Left ventricle myocardium inferior (tissue), 1 donor: ENCODE measurements around the gene TNFRSF1A. TPM values are rescaled to one million over a fixed set of nuclear protein-coding genes. Genes with fewer than 3 reads are reported as not detected.

Experiments used
- DNase-seq: peaks from one replicate; pipeline ENCODE4 v3.0.0-alpha.2; 2020
- H3K27ac ChIP-seq: fragments of 200-600 bp; replicated peaks from 2 replicates; pipeline ENCODE4 v1.8.0; 2021
- H3K27me3 ChIP-seq: fragments of 200-600 bp; 2 replicates; pipeline ENCODE4 v1.8.0; 2021; ENCODE audit warnings: low read depth
- H3K36me3 ChIP-seq: fragments of 200-600 bp; 2 replicates; pipeline ENCODE4 v1.8.0; 2021
- H3K4me1 ChIP-seq: fragments of 200-600 bp; 2 replicates; pipeline ENCODE4 v1.8.0; 2021
- H3K4me3 ChIP-seq: fragments of 200-600 bp; 2 replicates; pipeline ENCODE4 v1.8.0; 2021; ENCODE audit warnings: mild to moderate bottlenecking, moderate library complexity
- H3K9me3 ChIP-seq: fragments of 200-600 bp; replicated peaks from 2 replicates; pipeline ENCODE4 v1.8.0; 2021
- CTCF ChIP-seq: fragments of 200-600 bp; IDR thresholded peaks from 2 replicates; pipeline ENCODE4 v1.8.0; 2021; ENCODE audit warnings: antibody characterized with exemption, mild to moderate bottlenecking, borderline replicate concordance
- intact Hi-C: fragments of 100-400 bp; cut with micrococcal nuclease; formaldehyde crosslinking; loops from one replicate; pipeline ENCODE4 v1.11.0; 2022
- total RNA-seq: library from RNA; stranded (reverse); fragmentation: NEBNext Ultra II Directional; extraction: Animal tissue kit (Norgen Biotek cat#: 25700); gene quantifications from one replicate; pipeline ENCODE4 v1.2.1, GENCODE V29; 2021
- donor health status: DM: no; HTN: yes; CAD: no; lungs with severe emphysema.

The TNFRSF1A gene
- total RNA-seq, 1 donor from 2014 or later = 45.6 TPM

DNA sequence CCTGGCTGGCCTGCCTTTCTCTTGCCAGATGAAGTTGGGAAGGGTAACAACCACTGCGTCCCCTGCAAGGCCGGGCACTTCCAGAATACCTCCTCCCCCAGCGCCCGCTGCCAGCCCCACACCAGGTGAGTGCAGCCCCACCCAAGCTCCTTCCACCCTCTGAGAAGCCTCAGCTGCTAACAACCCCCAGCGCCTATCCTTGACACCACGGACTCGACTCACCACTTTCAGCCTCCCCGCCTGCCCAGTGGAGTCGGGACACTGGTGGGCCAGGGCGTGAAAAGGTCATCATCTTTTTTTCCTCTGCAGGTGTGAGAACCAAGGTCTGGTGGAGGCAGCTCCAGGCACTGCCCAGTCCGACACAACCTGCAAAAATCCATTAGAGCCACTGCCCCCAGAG is 44.2 kb upstream of the TNFRSF1A start:
- DNase-seq = no peak
- no peaks in the 10 kb centered on the region for H3K27me3 ChIP-seq
- peaks cover 50% of the 10 kb centered on the region for H3K36me3 ChIP-seq
- intact Hi-C loops = loop anchor here (10.0 kb wide), 1 partner anchor 51 kb away; no protein-coding TSS in a partner anchor
- H3K9me3 ChIP-seq = no peaks in the 10 kb centered on the region
- peaks cover 39% of the 10 kb centered on the region for H3K4me1 ChIP-seq
- TF ChIP-seq CTCF = no peak
- H3K27ac ChIP-seq = no peak overlapping the region
- H3K4me3 ChIP-seq = no peak overlapping the region

GRCh38 chr12:6384499-6385436 is 42.9 kb upstream of the TNFRSF1A start:
- Histone ChIP-seq H3K36me3 (peaks cover 37% of the 10 kb centered on the region), H3K27ac (peak overlapping the region; percentile 97), H3K4me1 (peaks cover 39% of the 10 kb centered on the region), H3K4me3 (peak overlapping the region; percentile 76), H3K9me3 (no peaks in the 10 kb centered on the region), H3K27me3 (no peaks in the 10 kb centered on the region)
- DNase-seq = no peak
- TF ChIP-seq CTCF = no peak
- intact Hi-C loops = loop anchor here (10.0 kb wide), 1 partner anchor 50 kb away; no protein-coding TSS in a partner anchor

DNA sequence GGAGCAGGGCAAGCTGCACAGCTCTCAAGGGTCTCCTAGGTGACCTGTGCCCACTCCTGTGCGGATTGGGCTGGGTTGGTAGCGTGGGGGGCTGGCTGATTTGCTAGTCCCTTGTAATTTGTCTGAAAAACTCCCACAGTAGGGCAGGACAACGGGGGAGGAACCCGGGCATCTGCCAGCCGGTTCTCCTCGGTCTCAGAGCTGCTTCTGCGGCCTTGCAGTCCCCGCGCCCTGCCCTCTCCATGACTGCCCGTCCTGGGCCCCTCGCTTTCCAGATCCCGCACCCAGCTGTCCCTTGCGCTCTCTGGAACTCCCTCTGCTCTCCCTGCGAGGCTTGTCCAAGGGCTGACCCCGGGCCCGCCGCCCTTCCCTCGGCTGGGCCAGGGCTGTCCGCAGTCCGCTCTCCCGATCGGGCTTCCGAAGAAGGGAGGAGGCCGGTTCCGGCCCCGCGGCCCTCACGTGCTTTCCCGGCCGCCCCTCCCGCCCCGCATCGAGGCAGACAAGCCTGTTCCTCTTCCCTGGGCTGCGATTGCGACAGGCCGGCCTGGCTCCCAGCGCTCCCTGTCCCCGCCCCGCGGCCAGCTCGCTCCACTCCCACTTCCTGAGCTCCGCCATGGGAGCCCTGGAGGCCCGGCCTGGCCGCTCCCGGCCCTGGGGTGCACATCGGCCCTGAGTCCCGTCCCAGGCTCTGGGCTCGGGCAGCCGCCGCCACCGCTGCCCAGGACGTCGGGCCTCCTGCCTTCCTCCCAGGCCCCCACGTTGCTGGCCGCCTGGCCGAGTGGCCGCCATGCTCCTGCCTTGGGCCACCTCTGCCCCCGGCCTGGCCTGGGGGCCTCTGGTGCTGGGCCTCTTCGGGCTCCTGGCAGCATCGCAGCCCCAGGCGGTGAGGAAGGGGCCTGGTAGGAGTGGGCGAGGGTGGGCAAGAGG is 42.0 kb upstream of the TNFRSF1A start, which contains the start of gene LTBR:
LTBR (plus strand) TSS at position 591 of the 927 bp plus-strand sequence; CDS start at position 788, 197 bp downstream.
- Histone ChIP-seq H3K4me3 (peak within 1 kb of the TSS; percentile 76), H3K9me3 (no peaks in the 10 kb centered on the region), H3K27ac (peak within 1 kb of the TSS; percentile 97), H3K27me3 (no peaks in the 10 kb centered on the region), H3K4me1 (peaks cover 41% of the 10 kb centered on the region), H3K36me3 (peaks cover 30% of the 10 kb centered on the region)
- intact Hi-C loops = loop anchor here (10.0 kb wide), 1 partner anchor 49 kb away; no protein-coding TSS in a partner anchor
- peak; percentile 98 for DNase-seq
- TF ChIP-seq CTCF = peak; percentile 20

DNA sequence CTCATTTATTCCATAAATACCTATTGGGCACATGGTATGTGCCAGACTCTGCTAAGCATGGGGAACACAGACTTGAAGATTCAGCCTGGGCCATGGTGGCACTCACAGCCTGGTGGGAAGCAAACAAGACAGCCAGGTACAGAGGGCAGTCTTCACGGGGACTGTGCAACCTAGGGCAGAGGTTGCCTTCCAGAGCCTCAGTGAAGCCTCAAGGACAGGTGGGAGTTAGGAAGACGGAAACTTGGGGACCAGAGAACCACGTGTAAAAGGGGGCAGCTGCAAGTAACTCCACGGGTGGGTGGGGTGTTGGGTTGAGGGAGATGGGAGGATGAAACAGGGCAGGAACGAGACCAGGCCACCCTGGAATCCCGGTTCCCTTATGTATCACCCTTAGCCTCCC is 41.1 kb upstream of the TNFRSF1A start:
- H3K27me3 ChIP-seq = no peaks in the 10 kb centered on the region
- no peaks in the 10 kb centered on the region for H3K9me3 ChIP-seq
- peaks cover 49% of the 10 kb centered on the region for H3K4me1 ChIP-seq
- no peak for TF ChIP-seq CTCF
- peak overlapping the region; percentile 76 for H3K4me3 ChIP-seq
- no peak for DNase-seq
- H3K36me3 ChIP-seq = peaks cover 22% of the 10 kb centered on the region
- intact Hi-C loops = loop anchor here (10.0 kb wide), 1 partner anchor 48 kb away; no protein-coding TSS in a partner anchor
- peak overlapping the region; percentile 97 for H3K27ac ChIP-seq

DNA sequence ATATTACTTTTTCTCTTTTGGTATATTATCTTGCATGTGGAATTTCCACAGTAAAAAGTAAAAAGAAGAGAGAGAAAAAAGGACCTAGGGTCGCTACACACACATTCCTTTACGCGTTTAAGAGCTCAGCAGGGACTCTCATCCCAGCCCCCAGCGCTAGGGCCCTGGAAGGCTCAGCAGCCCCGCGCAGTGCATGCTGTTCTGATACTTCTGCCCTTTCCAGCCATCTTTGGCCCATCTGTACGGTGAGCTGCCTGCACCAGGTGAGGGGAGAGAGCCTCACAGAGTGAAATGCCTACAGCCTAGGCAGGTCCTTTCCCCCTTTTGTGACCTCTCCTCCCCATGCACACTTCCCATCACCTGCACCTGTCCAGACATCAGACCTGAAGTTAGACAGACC is 40.5 kb upstream of the TNFRSF1A start:
- Histone ChIP-seq H3K4me3 (no peak overlapping the region), H3K4me1 (peaks cover 55% of the 10 kb centered on the region), H3K36me3 (peaks cover 16% of the 10 kb centered on the region), H3K9me3 (no peaks in the 10 kb centered on the region), H3K27me3 (no peaks in the 10 kb centered on the region), H3K27ac (no peak overlapping the region)
- DNase-seq = no peak
- TF ChIP-seq CTCF = no peak
- intact Hi-C loops = loop anchor here (10.0 kb wide), 1 partner anchor 48 kb away; no protein-coding TSS in a partner anchor
